Measurements from ENCODE around the gene CCNI2.

- TF ChIP-seq, protein P1, sequence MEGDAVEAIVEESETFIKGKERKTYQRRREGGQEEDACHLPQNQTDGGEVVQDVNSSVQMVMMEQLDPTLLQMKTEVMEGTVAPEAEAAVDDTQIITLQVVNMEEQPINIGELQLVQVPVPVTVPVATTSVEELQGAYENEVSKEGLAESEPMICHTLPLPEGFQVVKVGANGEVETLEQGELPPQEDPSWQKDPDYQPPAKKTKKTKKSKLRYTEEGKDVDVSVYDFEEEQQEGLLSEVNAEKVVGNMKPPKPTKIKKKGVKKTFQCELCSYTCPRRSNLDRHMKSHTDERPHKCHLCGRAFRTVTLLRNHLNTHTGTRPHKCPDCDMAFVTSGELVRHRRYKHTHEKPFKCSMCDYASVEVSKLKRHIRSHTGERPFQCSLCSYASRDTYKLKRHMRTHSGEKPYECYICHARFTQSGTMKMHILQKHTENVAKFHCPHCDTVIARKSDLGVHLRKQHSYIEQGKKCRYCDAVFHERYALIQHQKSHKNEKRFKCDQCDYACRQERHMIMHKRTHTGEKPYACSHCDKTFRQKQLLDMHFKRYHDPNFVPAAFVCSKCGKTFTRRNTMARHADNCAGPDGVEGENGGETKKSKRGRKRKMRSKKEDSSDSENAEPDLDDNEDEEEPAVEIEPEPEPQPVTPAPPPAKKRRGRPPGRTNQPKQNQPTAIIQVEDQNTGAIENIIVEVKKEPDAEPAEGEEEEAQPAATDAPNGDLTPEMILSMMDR (IDR thresholded peaks at IDR 0.05), result no peak
- TF ChIP-seq POLR2A (IDR thresholded peaks at IDR 0.05), result no peak
Measured at GRCh38 chr5:132752581-132753125, 5.4 kb downstream of the CCNI2 start.
